ENCODE data around the gene MAPKAPK2.

- TF ChIP-seq CTCF (IDR thresholded peaks at IDR 0.05 in 8 of 11, conservative IDR thresholded peaks at IDR 0.05 in 3 of 11) = no peak
- no peak for TF ChIP-seq POLR2A (IDR thresholded peaks at IDR 0.05)
- no peak for TF ChIP-seq POLR2AphosphoS5 (IDR thresholded peaks at IDR 0.05)
These were observed 4.4 kb upstream of the MAPKAPK2 start for GRCh38 chr1:206680279-206680678.

Data from spleen (tissue), 7 donors.